ENCODE results near the gene IZUMO1.
"Not testable (repeated sequence)": the region's sequence is repeated elsewhere in the genome, so short reads cannot be mapped to it uniquely, and the experiment has no call there.

IZUMO1 gene

GRCh38 chr19:48746738-48747575 is at the start of gene IZUMO1:
TSS of gene IZUMO1 (minus strand) at chr19:48746909. CDS start at chr19:48745859, 1,050 bp downstream.
- no peak for DNase-seq (ENCODE audit: low read depth)

GRCh38 chr19:48795685-48796070 is 49.0 kb upstream of the IZUMO1 start:
- DNase-seq (ENCODE audit: low read depth): no peak

- DNase-seq (ENCODE audit: low read depth): peak; percentile 68
These were observed 48.5 kb upstream of the IZUMO1 start for GRCh38 chr19:48795055-48795684.

- no peak for DNase-seq (ENCODE audit: low read depth)
These were observed 47.6 kb upstream of the IZUMO1 start for GRCh38 chr19:48794291-48794690.

- DNase-seq (ENCODE audit: low read depth): no peak
These were observed 46.6 kb upstream of the IZUMO1 start for GRCh38 chr19:48793271-48793670.

- not testable (repeated sequence) for DNase-seq (ENCODE audit: low read depth)
These were observed 40.6 kb upstream of the IZUMO1 start for GRCh38 chr19:48787331-48787730.

- not testable (repeated sequence) for DNase-seq (ENCODE audit: low read depth)
These were observed 39.7 kb upstream of the IZUMO1 start for GRCh38 chr19:48786422-48786821.

- no peak for DNase-seq (ENCODE audit: low read depth)
These were observed 37.8 kb upstream of the IZUMO1 start for GRCh38 chr19:48784527-48784926.

GRCh38 chr19:48780631-48781391 is 34.1 kb upstream of the IZUMO1 start:
- DNase-seq (ENCODE audit: low read depth): no peak

- DNase-seq (ENCODE audit: low read depth): no peak
These were observed 32.9 kb upstream of the IZUMO1 start for GRCh38 chr19:48779636-48780035.

GRCh38 chr19:48777720-48778119 is 31.0 kb upstream of the IZUMO1 start:
- no peak for DNase-seq (ENCODE audit: low read depth)

- DNase-seq (ENCODE audit: low read depth): no peak
These were observed 30.4 kb upstream of the IZUMO1 start for GRCh38 chr19:48777139-48777538.

- DNase-seq (ENCODE audit: low read depth): no peak
These were observed 25.8 kb upstream of the IZUMO1 start for GRCh38 chr19:48772503-48772953.

- no peak for DNase-seq (ENCODE audit: low read depth)
These were observed 24.2 kb upstream of the IZUMO1 start for GRCh38 chr19:48770734-48771472.

- DNase-seq (ENCODE audit: low read depth): no peak
These were observed 23.6 kb upstream of the IZUMO1 start for GRCh38 chr19:48770266-48770665.

GRCh38 chr19:48768994-48769713 is 22.4 kb upstream of the IZUMO1 start:
- DNase-seq (ENCODE audit: low read depth): no peak

GRCh38 chr19:48768171-48768753 is 21.6 kb upstream of the IZUMO1 start:
- not testable (repeated sequence) for DNase-seq (ENCODE audit: low read depth)

GRCh38 chr19:48765816-48766215 is 19.1 kb upstream of the IZUMO1 start:
- DNase-seq (ENCODE audit: low read depth): not testable (repeated sequence)

GRCh38 chr19:48760504-48761205 is 13.9 kb upstream of the IZUMO1 start:
- no peak for DNase-seq (ENCODE audit: low read depth)

- DNase-seq (ENCODE audit: low read depth): no peak
These were observed 11.0 kb upstream of the IZUMO1 start for GRCh38 chr19:48757741-48758144.

All from stimulated activated CD8-positive, alpha-beta memory T cell treated with anti-CD3 and anti-CD28 coated beads, Interleukin-15, amount 100 ng/mL, for 1 hour (primary cell).